Heart left ventricle (tissue), 16 donors: ENCODE results near the gene PRSS57. TPM values are rescaled to one million over a fixed set of nuclear protein-coding genes. Genes with fewer than 3 reads are reported as not detected.

Source experiments
- ATAC-seq, 4 donors: fragments of 200-7000 bp; cut with Tn5 transposase; one replicate each; pipeline ENCODE4 v1.9.1; 2020 to 2022; ENCODE audit warnings: moderate library complexity in 4 of 4, mild to moderate bottlenecking in 3 of 4, moderate number of reproducible peaks in 1 of 4
- DNase-seq, 5 donors: peaks; one replicate each; pipeline ENCODE4 v3.0.0-alpha.2; 2020
- H3K27ac ChIP-seq, 12 donors: fragments of 200-600 bp; sonication (generic) in 4 of 12; one replicate each; pipeline versions ENCODE4 v1.5.0 to v1.8.0; 2016 to 2022; ENCODE audit warnings: mild to moderate bottlenecking in 2 of 12
- H3K27me3 ChIP-seq, 9 donors: fragments of 200-600 bp; sonication (generic) in 2 of 9; one replicate each; pipeline versions ENCODE4 v1.5.1 to v1.8.0; 2016 to 2022; ENCODE audit warnings: mild to moderate bottlenecking in 3 of 9
- H3K36me3 ChIP-seq, 9 donors: fragments of 200-600 bp; sonication (generic) in 2 of 9; one replicate each; pipeline versions ENCODE4 v1.5.0 to v1.8.0; 2018 to 2022; ENCODE audit warnings: mild to moderate bottlenecking in 2 of 9
- H3K4me1 ChIP-seq, 12 donors: fragments of 200-600 bp; sonication (generic) in 4 of 12; one replicate each; pipeline versions ENCODE4 v1.5.0 to v1.8.0; 2016 to 2022; ENCODE audit warnings: mild to moderate bottlenecking in 3 of 12
- H3K4me3 ChIP-seq, 12 donors: fragments of 200-600 bp; sonication (generic) in 4 of 12; one replicate each; pipeline versions ENCODE4 v1.5.0 to v1.8.0; 2017 to 2022; ENCODE audit warnings: mild to moderate bottlenecking in 9 of 12, moderate library complexity in 4 of 12
- H3K9me3 ChIP-seq, 12 donors: fragments of 200-600 bp; sonication (generic) in 4 of 12; one replicate each; pipeline versions ENCODE4 v1.5.0 to v1.8.0; 2016 to 2022; ENCODE audit warnings: mild to moderate bottlenecking in 1 of 12
- CTCF ChIP-seq, 12 donors: fragments of 200-600 bp; sonication (generic) in 4 of 12; IDR thresholded peaks; one replicate each; pipeline versions ENCODE4 v1.5.0 to v1.8.0; 2018 to 2022; ENCODE audit warnings: antibody characterized with exemption in 12 of 12, mild to moderate bottlenecking in 5 of 12
- POLR2A ChIP-seq, 2 donors: fragments of 450-650 bp; IDR thresholded peaks; one replicate each; pipeline ENCODE4 v1.6.1; 2017; ENCODE audit warnings: antibody characterized with exemption in 2 of 2, mild to moderate bottlenecking in 2 of 2, moderate library complexity in 2 of 2
- WGBS, 4 donors: extraction: QIAGEN DNeasy Blood & Tissue Kit in 2 of 4; methylation state at CpG; one replicate each; pipeline versions ENCODE4 v1.1.5 to v1.1.7; 2013 to 2018; 5-methylcytosine and 5-hydroxymethylcytosine counted together
- intact Hi-C, 10 donors: fragments of 100-400 bp; cut with DNase I; formaldehyde crosslinking; loops; one replicate each; pipeline versions ENCODE4 v1.11.1 to v1.14.2; 2022
- polyA plus RNA-seq, 2 donors: library from polyadenylated mRNA; stranded (reverse); fragments of 200-250 nt; gene quantifications; one replicate each; pipeline ENCODE4 v1.2.3, GENCODE V29; 2013
- total RNA-seq, 9 donors: library from RNA; depleted of rRNA in 2 of 9; stranded (reverse); fragments of >200 nt in 2 of 9; fragmentation: NEBNext Ultra II Directional in 3 of 9; extraction: Animal tissue kit (Norgen Biotek cat#: 25700) in 3 of 9; gene quantifications; one replicate each; pipeline versions ENCODE4 v1.1.0 to v1.2.4, GENCODE V29; 2016 to 2023
- donor health status: ischemic (EF 13 %, LVEDD 7.1; RV severe dilation, severe dysfunction).
- donor health status: healthy with polysubstance abuse.
- donor health status: DM: no; HTN: yes; CAD: no.
- donor health status: DM: no; HTN: no; CAD: no.
- donor health status: ischemic (EF 25% LVEDD 6.9; RV normal size, moderate dysfunction).
- donor health status: ischemic (EF 25% LVEDD 5.7; RV mildly dilated, moderate dysfunction).
- donor health status: healthy.
- donor health status: DM: yes; HTN: yes; CAD: no.
- donor health status: ischemic (EF 35%, LVEDD 5.7; RV mildly dilated, moderate dysfunction).
- donor health status: nonischemic (EF 11% LVEDD 7.7; RV severe dilation, severe dysfunction).
- donor health status: DM: yes; HTN: yes; CAD: no.
- donor health status: PGD.
- donor health status: ischemic (EF 29% LVEDD 5.4; RV normal size, mild dysfunction).
- donor health status: nonischemic (EF 23%, LVEDD 6.1; RV moderate dilation, normal function).

Gene PRSS57
- total and polyA plus RNA-seq, 11 donors: not detected

- Histone ChIP-seq H3K4me3 (peak overlapping the region in 1 of 12 donors; percentile 11), H3K27ac (peak overlapping the region; percentile 60 to 92 (median 84)), H3K9me3 (no peaks in the 10 kb centered on the region), H3K36me3 (peaks cover 0 to 24% (median 3%) of the 10 kb centered on the region in 9 donors), H3K27me3 (no peaks in the 10 kb centered on the region), H3K4me1 (peaks cover 0 to 25% (median 15%) of the 10 kb centered on the region in 12 donors)
- 31 to 65% (median 43%) methylated on average over 14 to 26 of the region's 26 CpGs for WGBS, 4 donors
- TF ChIP-seq POLR2A (IDR thresholded peaks at IDR 0.05): no peak
- TF ChIP-seq CTCF (IDR thresholded peaks at IDR 0.05): no peak
- intact Hi-C loops: no loop called here
- DNase-seq: peak; percentile 81 to 93 (median 92)
- ATAC-seq: peak; percentile 80 to 91 (median 90)
Observed at GRCh38 chr19:728011-728410, 32.8 kb upstream of the PRSS57 start.

DNA sequence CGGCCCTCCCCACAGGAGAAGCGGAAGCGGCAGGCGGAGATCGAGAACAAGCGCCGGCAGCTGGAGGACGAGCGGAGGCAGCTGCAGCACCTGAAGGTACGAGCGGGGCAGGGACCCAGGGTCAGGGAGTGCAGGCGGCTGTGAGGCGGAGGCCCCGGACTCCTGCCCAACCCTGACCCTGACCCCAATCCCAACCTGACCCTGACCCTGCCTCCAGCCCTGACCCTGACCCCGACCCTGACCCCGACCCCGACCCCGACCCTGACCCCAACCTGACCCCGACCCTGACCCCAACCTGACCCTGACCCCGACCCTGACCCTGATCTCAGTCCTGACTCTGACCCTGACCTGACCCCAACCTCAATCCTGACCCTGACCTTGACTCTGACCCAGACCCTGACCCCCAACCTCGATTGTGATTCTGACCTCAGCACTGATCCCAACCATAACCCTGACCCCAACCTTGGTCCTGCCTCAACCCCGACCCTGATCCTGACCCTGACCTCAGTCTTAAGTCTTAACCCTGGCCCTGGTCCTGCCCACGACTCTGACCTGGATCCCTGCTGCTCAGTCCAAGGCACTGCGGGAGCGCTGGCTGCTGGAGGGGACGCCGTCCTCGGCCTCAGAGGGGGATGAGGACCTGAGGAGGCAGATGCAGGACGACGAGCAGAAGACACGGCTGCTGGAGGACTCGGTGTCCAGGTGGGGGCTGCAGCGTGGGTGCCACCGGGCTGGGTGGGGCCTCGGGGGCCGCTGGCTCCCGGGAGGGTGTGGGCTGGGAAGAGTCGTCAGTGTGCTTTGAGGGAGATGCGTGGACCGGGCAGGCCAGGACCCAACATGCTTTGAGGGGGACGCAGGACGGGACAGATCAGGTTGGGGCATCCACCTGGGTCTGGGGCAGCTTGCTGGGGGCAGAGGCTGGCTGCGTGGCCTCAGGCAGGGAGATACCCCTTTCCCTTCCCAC lies 32.0 kb upstream of the PRSS57 start:
- H3K4me3 ChIP-seq: peak overlapping the region in 1 of 12 donors; percentile 11

GRCh38 chr19:725461-726089 lies 30.3 kb upstream of the PRSS57 start:
- H3K36me3 ChIP-seq: peaks cover 0 to 10% (median 0%) of the 10 kb centered on the region in 9 donors
- no peak overlapping the region for H3K4me3 ChIP-seq
- no peak for DNase-seq
- 88 to 94% (median 90%) methylated on average over 10 to 13 of the region's 13 CpGs for WGBS, 4 donors
- peaks cover 0 to 39% (median 27%) of the 10 kb centered on the region in 12 donors for H3K4me1 ChIP-seq
- peaks cover 0 to 7% (median 3%) of the 10 kb centered on the region in 9 donors for H3K27me3 ChIP-seq
- intact Hi-C loops: loop anchor here in 1 of 10 donors (2.0 kb wide), 1 partner anchor 15 kb away; no protein-coding TSS in a partner anchor
- H3K27ac ChIP-seq: no peak overlapping the region
- no peak for ATAC-seq
- no peaks in the 10 kb centered on the region for H3K9me3 ChIP-seq
- no peak for TF ChIP-seq POLR2A (IDR thresholded peaks at IDR 0.05)
- no peak for TF ChIP-seq CTCF (IDR thresholded peaks at IDR 0.05)

More for the DNA sequence above, 32.0 kb upstream of the PRSS57 start:
- 68 to 83% (median 73%) methylated on average over 29 to 43 of the region's 43 CpGs for WGBS, 4 donors
- Histone ChIP-seq H3K27ac (peak overlapping the region; percentile 60 to 92 (median 84)), H3K4me1 (peaks cover 0 to 32% (median 20%) of the 10 kb centered on the region in 12 donors), H3K36me3 (peaks cover 0 to 22% (median 3%) of the 10 kb centered on the region in 9 donors), H3K9me3 (no peaks in the 10 kb centered on the region), H3K27me3 (peaks cover 0 to 3% (median 0%) of the 10 kb centered on the region in 9 donors)
- intact Hi-C loops: loop anchor here in 1 of 10 donors (2.0 kb wide), 1 partner anchor 16 kb away; no protein-coding TSS in a partner anchor
- TF ChIP-seq CTCF (IDR thresholded peaks at IDR 0.05) (no peak), POLR2A (IDR thresholded peaks at IDR 0.05) (no peak)
- DNase-seq (no peak), ATAC-seq (peak in 2 of 4 donors; percentile 20 to 31)
